ENCODE measurements around the gene TEFM.

DNA sequence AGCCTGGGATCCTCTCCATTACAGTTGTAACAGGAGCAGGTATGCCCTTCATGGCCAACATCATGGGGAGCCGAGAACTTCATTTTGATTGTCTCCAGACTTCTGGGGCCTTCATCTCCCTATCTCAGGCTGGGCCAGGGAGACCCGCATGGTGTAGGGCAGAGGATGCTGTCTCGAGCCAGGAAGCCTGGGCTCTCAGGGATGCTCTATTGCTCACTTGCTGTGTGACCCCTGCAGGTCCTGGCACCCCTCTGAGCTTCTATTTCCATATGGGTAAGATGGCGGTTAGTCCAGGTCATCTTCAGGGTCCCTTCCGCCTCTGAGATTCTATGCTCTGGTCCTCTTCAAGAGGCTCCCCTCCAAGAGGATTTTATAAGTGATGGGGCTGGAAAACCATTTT is 44.2 kb upstream of the TEFM start:
- TF ChIP-seq, protein P1, sequence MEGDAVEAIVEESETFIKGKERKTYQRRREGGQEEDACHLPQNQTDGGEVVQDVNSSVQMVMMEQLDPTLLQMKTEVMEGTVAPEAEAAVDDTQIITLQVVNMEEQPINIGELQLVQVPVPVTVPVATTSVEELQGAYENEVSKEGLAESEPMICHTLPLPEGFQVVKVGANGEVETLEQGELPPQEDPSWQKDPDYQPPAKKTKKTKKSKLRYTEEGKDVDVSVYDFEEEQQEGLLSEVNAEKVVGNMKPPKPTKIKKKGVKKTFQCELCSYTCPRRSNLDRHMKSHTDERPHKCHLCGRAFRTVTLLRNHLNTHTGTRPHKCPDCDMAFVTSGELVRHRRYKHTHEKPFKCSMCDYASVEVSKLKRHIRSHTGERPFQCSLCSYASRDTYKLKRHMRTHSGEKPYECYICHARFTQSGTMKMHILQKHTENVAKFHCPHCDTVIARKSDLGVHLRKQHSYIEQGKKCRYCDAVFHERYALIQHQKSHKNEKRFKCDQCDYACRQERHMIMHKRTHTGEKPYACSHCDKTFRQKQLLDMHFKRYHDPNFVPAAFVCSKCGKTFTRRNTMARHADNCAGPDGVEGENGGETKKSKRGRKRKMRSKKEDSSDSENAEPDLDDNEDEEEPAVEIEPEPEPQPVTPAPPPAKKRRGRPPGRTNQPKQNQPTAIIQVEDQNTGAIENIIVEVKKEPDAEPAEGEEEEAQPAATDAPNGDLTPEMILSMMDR (conservative IDR thresholded peaks at IDR 0.05; ENCODE audit: low read length), result no peak
- TF ChIP-seq EZH2phosphoT487 (IDR thresholded peaks at IDR 0.05; ENCODE audit: borderline replicate concordance, low read depth, low read length), result no peak
